MV-4-11 (cell line): Measurements from ENCODE around the gene RNF150.
A peak's percentile ranks its signal among the peaks of the same experiment; 100 is the strongest.
"Not testable (repeated sequence)": the region's sequence is repeated elsewhere in the genome, so short reads cannot be mapped to it uniquely, and the experiment has no call there.

Experiments used
- DNase-seq: peaks from one replicate; lab custom pipeline; 2025; lab: John Stamatoyannopoulos, UW

The RNF150 gene

GRCh38 chr4:140816806-140817510 lies 316.3 kb downstream of the RNF150 start:
- DNase-seq: no peak

- DNase-seq: peak; percentile 23
Observed at GRCh38 chr4:140813804-140814203, 319.5 kb downstream of the RNF150 start.

GRCh38 chr4:140812916-140813315 lies 320.4 kb downstream of the RNF150 start:
- DNase-seq: no peak

- no peak for DNase-seq
Observed at GRCh38 chr4:140811429-140811828, 321.8 kb downstream of the RNF150 start.

GRCh38 chr4:140810591-140811169 lies 322.6 kb downstream of the RNF150 start:
- DNase-seq: not testable (repeated sequence)
